ENCODE data around the gene SENP8.
A peak's percentile ranks its signal among the peaks of the same experiment; 100 is the strongest.
"Not testable (repeated sequence)": the region's sequence is repeated elsewhere in the genome, so short reads cannot be mapped to it uniquely, and the experiment has no call there.

Gene SENP8

GRCh38 chr15:72118017-72118978 is at the start of gene SENP8, which contains the start of gene MYO9A:
SENP8 (plus strand) TSS chr15:72118403; CDS start chr15:72139624, 21,221 bp downstream.
MYO9A (minus strand) TSS chr15:72118150; CDS start chr15:72046563, 71,587 bp downstream.
- DNase-seq, result peak; percentile 98

GRCh38 chr15:72068856-72069255 is 49.3 kb upstream of the SENP8 start:
- peak; percentile 58 for DNase-seq

GRCh38 chr15:72070817-72071447 is 47.3 kb upstream of the SENP8 start:
- DNase-seq, result no peak

GRCh38 chr15:72071448-72071825 is 46.8 kb upstream of the SENP8 start:
- DNase-seq, result not testable (repeated sequence)

GRCh38 chr15:72074335-72075060 is 43.7 kb upstream of the SENP8 start:
- no peak for DNase-seq

GRCh38 chr15:72077950-72078349 is 40.3 kb upstream of the SENP8 start:
- DNase-seq, result no peak

GRCh38 chr15:72078887-72079286 is 39.3 kb upstream of the SENP8 start:
- no peak for DNase-seq

- no peak for DNase-seq
Measured at GRCh38 chr15:72082176-72082575, 36.0 kb upstream of the SENP8 start.

GRCh38 chr15:72086010-72086697 is 32.0 kb upstream of the SENP8 start:
- peak; percentile 58 for DNase-seq

- no peak for DNase-seq
Measured at GRCh38 chr15:72086920-72087648, 31.1 kb upstream of the SENP8 start.

- peak; percentile 90 for DNase-seq
Measured at GRCh38 chr15:72092006-72092405, 26.2 kb upstream of the SENP8 start.

GRCh38 chr15:72092691-72093090 is 25.5 kb upstream of the SENP8 start:
- DNase-seq, result no peak

GRCh38 chr15:72096796-72097195 is 21.4 kb upstream of the SENP8 start:
- peak; percentile 52 for DNase-seq

- no peak for DNase-seq
Measured at GRCh38 chr15:72098040-72098439, 20.2 kb upstream of the SENP8 start.

- no peak for DNase-seq
Measured at GRCh38 chr15:72099155-72099554, 19.0 kb upstream of the SENP8 start.

- not testable (repeated sequence) for DNase-seq
Measured at GRCh38 chr15:72100551-72100950, 17.7 kb upstream of the SENP8 start.

- DNase-seq, result no peak
Measured at GRCh38 chr15:72105111-72105510, 13.1 kb upstream of the SENP8 start.

- DNase-seq, result no peak
Measured at GRCh38 chr15:72106068-72106467, 12.1 kb upstream of the SENP8 start.

- no peak for DNase-seq
Measured at GRCh38 chr15:72110355-72110754, 7.8 kb upstream of the SENP8 start.

GRCh38 chr15:72112116-72112515 is 6.1 kb upstream of the SENP8 start:
- DNase-seq, result no peak

GRCh38 chr15:72112805-72113204 is 5.4 kb upstream of the SENP8 start:
- no peak for DNase-seq

All from hematopoietic multipotent progenitor cell treated with erythropoietin and hydrocortisone succinate and interleukin-3 and kit ligand, for 8 days (in vitro differentiated cells).